ENCODE measurements around the gene GCK. TPM values are rescaled to one million over a fixed set of nuclear protein-coding genes. Genes with fewer than 3 reads are reported as not detected.

GCK gene
- total RNA-seq, 1 experiment from 2014 or later = not detected

- no peaks in the 10 kb centered on the region for H3K27me3 ChIP-seq (replicated peaks; ENCODE audit: control insufficient read depth, insufficient read depth, low read length)
- intact Hi-C loops (cut with micrococcal nuclease; ENCODE audit: unreplicated experiment) = loop anchor here (10.0 kb wide), 1 partner anchor 336 kb away; no protein-coding TSS in a partner anchor
- no peak overlapping the region for H3K27ac Mint-ChIP-seq (ENCODE audit: unreplicated experiment)
- H3K9me3 ChIP-seq = no peaks in the 10 kb centered on the region
- no peak for DNase-seq
- no peak overlapping the region for H3K4me3 ChIP-seq (ENCODE audit: low read depth, low read length)
- H3K4me3 Mint-ChIP-seq (ENCODE audit: unreplicated experiment) = no peak overlapping the region
- H3K4me1 ChIP-seq = peaks cover 7% of the 10 kb centered on the region
- no peaks in the 10 kb centered on the region for H3K36me3 Mint-ChIP-seq (ENCODE audit: insufficient read depth, unreplicated experiment)
- no peaks in the 10 kb centered on the region for H3K9me3 Mint-ChIP-seq (ENCODE audit: unreplicated experiment)
- no peak for TF ChIP-seq CTCF (IDR thresholded peaks at IDR 0.05; ENCODE audit: insufficient read depth in 1 of 2, low read depth in 1 of 2, low read length in 1 of 2, severe bottlenecking in 1 of 2, unreplicated experiment in 1 of 2)
- no TSS peak for BruUV-seq (replicated peaks)
- ChIA-PET POLR2A (no interaction called here), CTCF (no interaction called here)
- H3K4me1 Mint-ChIP-seq (ENCODE audit: low read depth, unreplicated experiment) = peaks cover 7% of the 10 kb centered on the region
- H3K36me3 ChIP-seq (ENCODE audit: control insufficient read depth, insufficient read depth, low read length) = no peaks in the 10 kb centered on the region
- H3K27me3 Mint-ChIP-seq (ENCODE audit: insufficient read depth, unreplicated experiment) = no peaks in the 10 kb centered on the region
Measured at GRCh38 chr7:44138698-44139097, 50.5 kb downstream of the GCK start.

DNA sequence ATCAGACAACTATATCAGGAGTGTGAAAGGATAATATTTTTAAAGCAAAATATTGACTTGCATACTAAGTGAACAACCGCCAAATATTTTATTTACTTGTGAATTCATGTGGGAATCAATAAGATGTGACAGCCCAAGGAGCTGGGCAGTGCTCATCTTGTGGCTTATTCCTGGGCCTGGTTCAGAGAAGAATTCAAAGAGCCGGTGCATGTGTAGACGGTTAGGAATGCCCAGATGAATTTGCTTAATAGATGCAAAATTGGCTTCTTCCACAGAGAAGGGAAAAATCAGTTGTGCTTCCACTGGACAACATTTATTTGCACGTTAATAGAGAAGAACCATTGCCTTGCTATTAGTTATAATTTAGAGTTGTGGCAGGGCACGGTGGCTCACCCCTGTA lies 52.5 kb downstream of the GCK start:
- Histone ChIP-seq H3K9me3 (no peaks in the 10 kb centered on the region), H3K36me3 (ENCODE audit: control insufficient read depth, insufficient read depth, low read length) (no peaks in the 10 kb centered on the region), H3K4me1 (peaks cover 11% of the 10 kb centered on the region), H3K27me3 (replicated peaks; ENCODE audit: control insufficient read depth, insufficient read depth, low read length) (no peaks in the 10 kb centered on the region), H3K4me3 (ENCODE audit: low read depth, low read length) (no peak overlapping the region)
- DNase-seq = no peak
- Mint-ChIP-seq H3K4me1 (ENCODE audit: low read depth, unreplicated experiment) (peaks cover 14% of the 10 kb centered on the region), H3K27ac (ENCODE audit: unreplicated experiment) (no peak overlapping the region), H3K36me3 (ENCODE audit: insufficient read depth, unreplicated experiment) (no peaks in the 10 kb centered on the region), H3K27me3 (ENCODE audit: insufficient read depth, unreplicated experiment) (no peaks in the 10 kb centered on the region), H3K4me3 (ENCODE audit: unreplicated experiment) (no peak overlapping the region), H3K9me3 (ENCODE audit: unreplicated experiment) (no peaks in the 10 kb centered on the region)
- no peak for TF ChIP-seq CTCF (IDR thresholded peaks at IDR 0.05; ENCODE audit: insufficient read depth in 1 of 2, low read depth in 1 of 2, low read length in 1 of 2, severe bottlenecking in 1 of 2, unreplicated experiment in 1 of 2)
- ChIA-PET POLR2A (no interaction called here), CTCF (no interaction called here)
- intact Hi-C loops (cut with micrococcal nuclease; ENCODE audit: unreplicated experiment) = loop anchor here (10.0 kb wide), 1 partner anchor 338 kb away; no protein-coding TSS in a partner anchor
- BruUV-seq (replicated peaks) = no TSS peak

GRCh38 chr7:44134943-44135628 lies 54.2 kb downstream of the GCK start:
- no peak for DNase-seq
- Histone ChIP-seq H3K36me3 (ENCODE audit: control insufficient read depth, insufficient read depth, low read length) (no peaks in the 10 kb centered on the region), H3K9me3 (no peaks in the 10 kb centered on the region), H3K4me1 (peaks cover 15% of the 10 kb centered on the region), H3K27me3 (replicated peaks; ENCODE audit: control insufficient read depth, insufficient read depth, low read length) (no peaks in the 10 kb centered on the region), H3K4me3 (ENCODE audit: low read depth, low read length) (no peak overlapping the region)
- intact Hi-C loops (cut with micrococcal nuclease; ENCODE audit: unreplicated experiment) = loop anchor here (10.0 kb wide), 1 partner anchor 340 kb away; no protein-coding TSS in a partner anchor
- CTCF ChIA-PET = no interaction called here
- H3K4me1 Mint-ChIP-seq (ENCODE audit: low read depth, unreplicated experiment) = peaks cover 8% of the 10 kb centered on the region
- BruUV-seq (replicated peaks) = no TSS peak
- POLR2A ChIA-PET = interaction anchor here (0.7 kb wide), 1 partner anchor 81 kb away, joined by 5 read pairs; no protein-coding TSS in a partner anchor
- H3K4me3 Mint-ChIP-seq (ENCODE audit: unreplicated experiment) = no peak overlapping the region
- no peaks in the 10 kb centered on the region for H3K9me3 Mint-ChIP-seq (ENCODE audit: unreplicated experiment)
- H3K27me3 Mint-ChIP-seq (ENCODE audit: insufficient read depth, unreplicated experiment) = no peaks in the 10 kb centered on the region
- no peaks in the 10 kb centered on the region for H3K36me3 Mint-ChIP-seq (ENCODE audit: insufficient read depth, unreplicated experiment)
- H3K27ac Mint-ChIP-seq (ENCODE audit: unreplicated experiment) = no peak overlapping the region
- no peak for TF ChIP-seq CTCF (IDR thresholded peaks at IDR 0.05; ENCODE audit: insufficient read depth in 1 of 2, low read depth in 1 of 2, low read length in 1 of 2, severe bottlenecking in 1 of 2, unreplicated experiment in 1 of 2)
